ENCODE measurements around the gene TRIM40. TPM values are rescaled to one million over a fixed set of nuclear protein-coding genes. Genes with fewer than 3 reads are reported as not detected.
"Not testable (repeated sequence)": the region's sequence is repeated elsewhere in the genome, so short reads cannot be mapped to it uniquely, and the experiment has no call there.

Gene TRIM40
- polyA plus RNA-seq, 3 donors from 2014 or later: not detected

DNA sequence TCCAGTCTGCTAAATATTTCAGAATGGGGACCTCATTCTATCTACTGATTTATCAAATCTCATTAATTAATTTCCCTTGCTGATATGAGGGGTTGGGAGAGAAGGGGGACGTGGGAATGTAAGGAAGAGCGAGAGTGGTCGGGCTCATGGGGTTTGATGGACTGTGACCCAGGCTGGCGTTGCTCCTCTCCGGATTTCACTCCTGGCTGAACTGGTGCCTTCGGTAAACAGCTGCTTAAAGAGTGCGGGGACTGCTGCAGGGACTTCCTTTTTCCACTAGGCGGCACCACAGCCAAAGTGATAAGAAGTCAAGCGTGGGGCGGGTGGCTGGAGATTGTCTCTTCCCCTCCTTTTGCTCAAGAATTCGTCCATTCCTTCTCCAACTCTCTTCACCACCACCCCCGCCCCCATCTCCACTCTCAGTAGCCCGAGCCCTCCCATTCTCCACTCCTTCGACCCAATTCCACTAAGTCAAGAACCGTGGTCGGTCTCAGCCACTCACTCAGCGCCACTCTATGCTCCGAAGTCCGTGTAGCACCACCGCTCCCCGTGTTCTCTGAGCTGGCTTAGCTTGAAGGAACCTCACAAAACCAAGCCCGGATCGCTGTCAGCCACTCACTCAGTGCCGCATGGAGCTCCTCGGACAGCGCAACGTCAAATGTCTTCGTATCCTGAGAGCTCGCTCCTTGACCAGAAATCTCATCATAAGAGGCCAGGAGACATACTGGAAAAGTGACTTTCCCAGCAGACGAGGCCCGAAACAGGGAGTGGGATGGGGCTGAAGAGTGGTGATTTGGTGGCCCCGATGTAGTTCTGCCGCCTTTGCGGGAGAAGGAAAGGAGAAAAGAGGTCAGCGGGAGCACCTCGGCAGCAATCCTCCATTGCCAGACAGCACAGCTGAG, 32.7 kb upstream of the TRIM40 start:
- Mint-ChIP-seq H3K4me3 (peak overlapping the region; percentile 85 to 93 (median 87)), H3K36me3 (no peaks in the 10 kb centered on the region), H3K9me3 (no peaks in the 10 kb centered on the region), H3K27ac (peak overlapping the region; percentile 28 to 88 (median 74)), H3K4me1 (peaks cover 36 to 42% of the 10 kb centered on the region in 2 donors), H3K27me3 (ENCODE audit: low read depth in 3 of 3) (peaks cover 22 to 42% (median 33%) of the 10 kb centered on the region in 3 donors)
- DNase-seq: peak; percentile 73 to 81 (median 78)

DNA sequence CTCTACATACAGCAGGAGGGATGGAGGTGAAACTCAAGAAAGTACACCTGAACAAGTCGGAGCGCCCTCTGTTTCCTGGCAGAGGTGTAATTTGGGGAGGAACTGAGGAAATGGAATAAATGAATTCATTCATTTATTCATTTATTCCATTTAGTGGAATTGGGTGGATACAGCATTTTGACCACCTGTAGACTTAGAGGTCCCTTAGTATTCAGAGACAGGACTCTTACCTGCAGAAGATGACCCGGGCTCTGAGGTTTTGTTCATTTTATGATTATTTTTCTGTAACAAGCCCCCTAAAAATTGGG, 32.1 kb upstream of the TRIM40 start:
- peaks cover 16 to 41% (median 30%) of the 10 kb centered on the region in 3 donors for H3K27me3 Mint-ChIP-seq (ENCODE audit: low read depth in 3 of 3)
- no peaks in the 10 kb centered on the region for H3K9me3 Mint-ChIP-seq
- peak overlapping the region; percentile 85 to 93 (median 87) for H3K4me3 Mint-ChIP-seq
- H3K36me3 Mint-ChIP-seq: no peaks in the 10 kb centered on the region
- H3K4me1 Mint-ChIP-seq: peaks cover 36 to 42% of the 10 kb centered on the region in 2 donors
- peak overlapping the region in 1 of 6 donors; percentile 23 for H3K27ac Mint-ChIP-seq
- DNase-seq: no peak

DNA sequence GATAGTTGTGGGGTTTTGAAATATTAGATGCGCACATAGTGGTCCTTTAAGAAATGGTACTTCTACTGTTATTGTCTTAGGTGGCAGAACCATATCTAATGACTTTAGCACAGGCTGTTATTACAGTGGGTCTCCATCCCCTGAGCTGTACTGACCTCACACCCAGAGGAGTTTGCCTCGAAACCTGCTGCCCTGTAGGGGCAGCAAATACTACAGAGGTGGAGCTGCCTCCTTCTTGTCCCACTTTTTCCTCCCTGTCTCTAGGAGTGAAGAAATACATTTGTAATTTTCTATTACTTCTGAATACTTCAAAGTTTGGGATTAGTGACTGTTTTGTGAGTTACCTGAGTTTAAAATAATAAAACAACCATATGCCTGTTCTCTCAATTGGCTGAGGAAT, 31.3 kb upstream of the TRIM40 start:
- H3K27ac Mint-ChIP-seq: no peak overlapping the region
- peak overlapping the region in 1 of 5 donors; percentile 26 for H3K4me3 Mint-ChIP-seq
- H3K36me3 Mint-ChIP-seq: no peaks in the 10 kb centered on the region
- peaks cover 35 to 40% of the 10 kb centered on the region in 2 donors for H3K4me1 Mint-ChIP-seq
- DNase-seq: no peak
- peaks cover 10 to 38% (median 27%) of the 10 kb centered on the region in 3 donors for H3K27me3 Mint-ChIP-seq (ENCODE audit: low read depth in 3 of 3)
- no peaks in the 10 kb centered on the region for H3K9me3 Mint-ChIP-seq

DNA sequence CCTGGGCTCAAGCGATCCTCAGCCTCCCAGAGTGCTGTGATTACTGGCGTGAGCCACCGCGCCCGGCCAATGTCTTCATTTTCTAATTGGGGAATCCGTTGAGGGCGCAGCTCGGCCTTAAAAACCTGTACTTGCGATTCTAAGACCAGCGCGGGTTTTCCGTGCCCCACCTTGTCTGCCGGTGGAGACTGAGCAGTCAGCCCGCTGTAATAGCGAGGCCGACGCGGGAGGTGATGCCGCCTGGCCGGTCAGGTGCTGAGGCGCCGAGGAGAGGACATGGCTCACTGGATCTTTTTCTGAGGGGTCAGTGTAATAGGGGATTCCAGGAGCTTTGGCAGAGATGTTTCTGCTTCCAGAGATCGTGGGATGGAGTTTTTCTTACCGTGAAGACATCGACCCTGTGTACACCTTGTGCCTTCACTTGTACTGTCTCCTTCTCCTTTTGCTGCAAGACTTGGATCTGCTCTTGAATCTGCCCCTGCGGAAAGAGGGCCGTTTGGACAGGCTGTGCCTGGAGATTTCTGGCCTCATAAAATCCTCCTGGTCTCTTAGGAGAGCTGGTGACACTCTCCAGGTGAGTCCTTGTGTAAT, 24.6 kb upstream of the TRIM40 start:
- no peak for DNase-seq
- H3K27ac Mint-ChIP-seq: no peak overlapping the region
- H3K4me1 Mint-ChIP-seq: no peaks in the 10 kb centered on the region
- H3K4me3 Mint-ChIP-seq: no peak overlapping the region
- peaks cover 7 to 31% (median 22%) of the 10 kb centered on the region in 3 donors for H3K27me3 Mint-ChIP-seq (ENCODE audit: low read depth in 3 of 3)
- no peaks in the 10 kb centered on the region for H3K9me3 Mint-ChIP-seq
- no peaks in the 10 kb centered on the region for H3K36me3 Mint-ChIP-seq

DNA sequence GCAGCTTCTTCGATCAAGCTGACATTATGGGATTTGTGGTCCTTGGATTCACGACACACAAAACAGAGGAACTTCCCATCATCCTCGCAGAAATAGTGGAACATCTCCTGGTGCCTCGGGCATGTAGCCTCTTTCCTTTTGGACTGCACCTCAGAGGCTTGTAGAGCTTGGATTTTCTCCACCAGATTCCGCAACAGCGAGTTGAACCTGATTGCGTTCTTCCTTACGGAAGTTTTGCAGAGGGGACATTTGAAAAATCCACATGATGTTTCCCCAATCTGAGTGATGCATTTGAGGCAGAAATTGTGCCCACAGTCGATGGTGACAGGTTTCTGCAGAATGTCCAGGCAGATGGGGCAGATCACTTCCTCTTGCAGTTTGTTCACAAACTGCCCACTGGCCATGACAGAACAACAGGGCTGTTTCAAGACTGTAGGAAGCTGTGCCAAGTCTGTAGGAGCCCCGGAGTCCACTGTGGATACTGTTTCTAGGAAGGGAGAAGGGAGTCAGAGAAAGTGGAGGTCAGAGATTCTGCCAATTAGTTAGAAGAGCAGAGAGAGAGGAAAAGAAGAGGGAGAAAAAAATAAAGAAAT, 23.4 kb upstream of the TRIM40 start:
- DNase-seq: no peak
- H3K4me3 Mint-ChIP-seq: no peak overlapping the region
- H3K27ac Mint-ChIP-seq: no peak overlapping the region
- H3K27me3 Mint-ChIP-seq (ENCODE audit: low read depth in 3 of 3): peaks cover 9 to 30% (median 24%) of the 10 kb centered on the region in 3 donors
- no peaks in the 10 kb centered on the region for H3K36me3 Mint-ChIP-seq
- H3K9me3 Mint-ChIP-seq: no peaks in the 10 kb centered on the region
- H3K4me1 Mint-ChIP-seq: no peaks in the 10 kb centered on the region

DNA sequence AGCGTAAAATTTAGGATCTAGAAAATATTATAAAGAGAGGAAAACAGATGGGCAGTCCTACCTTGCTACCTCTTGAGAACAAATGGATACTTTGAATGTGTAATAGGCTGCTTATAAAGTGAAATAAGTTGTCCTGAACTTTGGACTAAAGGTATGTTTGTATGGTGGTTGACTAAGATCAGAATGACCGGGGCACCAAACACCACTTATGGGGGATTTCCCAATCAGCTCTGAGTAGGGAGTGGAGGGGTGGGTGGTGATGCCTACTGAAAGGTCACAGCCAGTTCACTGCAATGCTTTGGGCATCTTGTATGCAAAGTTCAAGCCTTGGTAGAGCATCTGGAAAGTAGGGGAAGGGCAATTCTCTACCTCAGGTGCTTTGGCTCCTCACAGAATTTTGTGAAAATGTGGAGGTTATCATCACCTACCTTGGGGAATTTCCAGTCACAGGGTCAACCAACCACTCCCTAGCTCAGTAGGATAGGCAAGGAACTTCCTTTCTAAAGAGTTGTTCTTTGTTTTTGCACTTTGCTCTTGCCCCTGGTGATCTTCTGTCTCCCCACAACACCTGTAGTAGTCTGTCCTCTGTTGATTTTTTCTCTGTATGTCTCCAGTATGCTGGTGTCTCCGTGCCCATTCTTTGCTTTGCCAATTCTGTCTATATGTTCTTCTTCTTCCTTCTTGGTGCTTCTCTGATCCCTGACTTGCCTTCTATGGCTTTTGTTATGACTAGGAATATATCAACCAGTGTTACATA, 22.8 kb upstream of the TRIM40 start, which contains the start of gene TRIM31:
Gene TRIM31, minus strand, starts transcription at position 88 of the 757 bp plus-strand sequence. CDS start 285 bp downstream, outside the sequence.
- DNase-seq: no peak
- Mint-ChIP-seq H3K4me3 (no peak within 1 kb of the TSS), H3K36me3 (no peaks in the 10 kb centered on the region), H3K27ac (no peak within 1 kb of the TSS), H3K9me3 (no peaks in the 10 kb centered on the region), H3K27me3 (ENCODE audit: low read depth in 3 of 3) (peaks cover 9 to 28% (median 20%) of the 10 kb centered on the region in 3 donors), H3K4me1 (no peaks in the 10 kb centered on the region)

DNA sequence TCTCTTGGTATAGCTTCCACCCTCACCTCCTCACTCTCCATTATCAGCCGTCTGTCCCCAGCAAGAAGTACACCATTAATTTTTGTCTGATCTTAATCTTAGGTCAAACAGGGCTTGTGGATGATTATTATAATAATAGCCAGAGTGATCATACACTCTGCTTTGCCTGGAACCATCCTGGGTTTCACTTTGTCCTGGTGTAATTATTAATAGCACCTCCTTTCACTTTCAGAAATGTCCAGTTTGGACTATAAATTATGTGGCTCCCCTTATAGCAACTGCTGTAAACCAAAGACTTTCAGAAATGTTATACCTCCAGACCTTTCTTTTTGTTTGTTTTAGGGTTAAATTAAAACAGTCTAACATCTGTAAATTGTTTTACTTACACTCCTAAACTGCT, 22.1 kb upstream of the TRIM40 start:
- no peaks in the 10 kb centered on the region for H3K9me3 Mint-ChIP-seq
- DNase-seq: no peak
- H3K4me1 Mint-ChIP-seq: no peaks in the 10 kb centered on the region
- H3K36me3 Mint-ChIP-seq: no peaks in the 10 kb centered on the region
- H3K4me3 Mint-ChIP-seq: no peak overlapping the region
- H3K27ac Mint-ChIP-seq: no peak overlapping the region
- H3K27me3 Mint-ChIP-seq (ENCODE audit: low read depth in 3 of 3): peaks cover 9 to 23% (median 18%) of the 10 kb centered on the region in 3 donors

DNA sequence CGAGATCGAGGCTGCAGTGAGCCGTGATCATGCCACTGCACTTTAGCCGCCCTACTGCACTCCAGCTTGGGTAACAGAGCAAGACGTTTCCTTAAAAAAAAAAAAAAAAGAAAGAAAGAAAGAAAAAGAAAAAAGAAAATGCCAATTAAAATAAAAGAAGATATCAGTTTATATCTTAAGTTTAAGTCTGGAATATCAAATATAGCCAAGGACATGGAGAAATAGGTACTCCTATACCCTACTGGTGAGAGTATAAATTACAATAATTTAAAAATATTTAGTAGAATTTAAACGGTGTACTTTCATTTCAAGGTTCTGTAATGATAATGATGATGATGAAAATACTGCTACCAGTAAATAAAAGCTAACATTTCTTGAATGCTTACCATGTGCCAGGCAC, 19.2 kb upstream of the TRIM40 start:
- H3K4me1 Mint-ChIP-seq: no peaks in the 10 kb centered on the region
- no peak for DNase-seq
- no peak overlapping the region for H3K27ac Mint-ChIP-seq
- peaks cover 9 to 14% (median 10%) of the 10 kb centered on the region in 3 donors for H3K27me3 Mint-ChIP-seq (ENCODE audit: low read depth in 3 of 3)
- no peak overlapping the region for H3K4me3 Mint-ChIP-seq
- H3K36me3 Mint-ChIP-seq: no peaks in the 10 kb centered on the region
- H3K9me3 Mint-ChIP-seq: no peaks in the 10 kb centered on the region

DNA sequence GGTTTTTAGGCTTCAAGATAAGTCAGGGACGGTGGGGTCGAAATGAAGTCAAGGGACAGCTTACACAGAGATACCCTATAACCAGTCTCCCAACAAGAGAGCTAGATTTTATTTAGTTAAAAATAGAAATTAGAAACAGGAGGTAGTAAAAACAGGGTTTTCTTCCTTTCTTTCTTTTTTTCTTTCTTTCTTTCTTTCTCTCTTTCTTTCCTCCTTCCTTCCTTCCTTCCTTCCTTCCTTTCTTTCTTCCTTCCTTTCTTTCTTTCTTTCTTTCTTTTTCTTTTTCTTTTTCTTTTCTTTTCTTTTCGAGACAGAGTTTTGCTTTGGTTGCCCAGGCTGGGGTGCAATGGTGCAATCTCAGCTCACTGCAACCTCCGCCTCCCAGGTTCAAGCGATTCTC, 17.2 kb upstream of the TRIM40 start:
- H3K9me3 Mint-ChIP-seq, H3K4me1 Mint-ChIP-seq, H3K36me3 Mint-ChIP-seq, H3K4me3 Mint-ChIP-seq, DNase-seq, H3K27ac Mint-ChIP-seq: not testable (repeated sequence)
- H3K27me3 Mint-ChIP-seq (ENCODE audit: low read depth in 3 of 3): peaks cover 6 to 24% (median 13%) of the 10 kb centered on the region in 3 donors

DNA sequence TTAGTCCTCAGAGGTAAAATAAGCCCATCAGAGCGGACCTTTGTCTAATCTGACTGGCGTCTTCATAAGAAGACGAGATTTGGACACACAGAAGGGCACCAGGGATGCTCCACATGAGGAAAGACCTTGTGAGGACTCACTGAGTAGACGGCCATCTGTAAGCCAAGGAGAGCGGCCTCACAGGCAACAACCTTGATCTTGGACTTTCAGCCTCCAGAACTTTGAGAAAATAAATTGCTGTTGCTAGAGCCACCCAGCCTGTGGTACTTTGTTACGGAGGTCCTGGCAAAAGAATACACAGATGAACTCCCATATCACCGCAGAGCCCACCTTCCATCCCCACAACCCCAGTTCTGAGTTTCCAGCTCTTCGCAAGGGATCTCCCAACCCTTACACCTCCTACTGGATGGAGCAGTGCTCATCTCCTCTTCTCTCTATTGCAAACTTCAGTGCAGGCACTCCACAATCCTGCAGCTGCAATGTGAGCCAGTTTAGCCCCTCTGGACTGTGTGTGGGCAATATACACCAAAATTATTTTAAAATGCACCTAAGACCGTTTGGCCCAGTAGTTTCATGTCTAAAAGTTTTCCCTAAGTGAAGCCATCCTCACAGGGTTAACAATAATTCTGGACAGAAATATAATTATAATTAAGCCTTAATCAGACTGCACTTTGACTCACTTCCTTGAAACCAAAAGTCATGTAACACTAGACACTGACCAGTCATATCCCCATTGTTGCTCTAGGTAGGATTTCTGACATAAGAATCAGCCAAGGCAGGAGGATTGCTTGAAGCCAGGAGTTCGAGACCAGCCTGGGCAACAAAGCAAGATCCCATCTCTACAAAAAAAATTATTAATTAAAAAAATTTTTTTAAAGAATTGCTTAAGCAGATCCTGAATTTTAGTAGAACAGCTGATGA, 14.2 kb upstream of the TRIM40 start:
- no peak for DNase-seq
- Mint-ChIP-seq H3K27ac (no peak overlapping the region), H3K4me1 (no peaks in the 10 kb centered on the region), H3K27me3 (ENCODE audit: low read depth in 3 of 3) (peaks cover 8 to 12% (median 10%) of the 10 kb centered on the region in 3 donors), H3K9me3 (no peaks in the 10 kb centered on the region), H3K36me3 (no peaks in the 10 kb centered on the region), H3K4me3 (no peak overlapping the region)

DNA sequence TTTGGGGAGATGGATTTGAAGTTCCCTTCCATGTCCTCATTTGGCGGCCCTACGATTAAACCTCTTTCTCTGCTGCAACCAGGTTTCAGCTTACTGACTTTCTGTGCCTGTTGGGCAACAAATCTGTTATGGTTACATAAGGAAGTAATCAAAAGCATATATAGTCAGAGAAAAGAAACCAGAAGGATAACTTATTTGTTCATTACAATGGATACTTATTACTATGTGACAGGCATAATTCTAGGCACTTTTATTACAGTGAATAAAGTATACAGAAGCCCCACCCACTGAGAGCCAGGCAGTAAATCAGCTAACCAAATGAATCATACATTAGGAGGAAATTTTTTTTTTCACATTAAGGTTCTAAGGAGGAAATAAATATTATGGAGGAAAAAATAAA, 13.4 kb upstream of the TRIM40 start:
- no peak for DNase-seq
- Mint-ChIP-seq H3K4me3 (no peak overlapping the region), H3K27me3 (ENCODE audit: low read depth in 3 of 3) (peaks cover 6 to 17% (median 14%) of the 10 kb centered on the region in 3 donors), H3K4me1 (no peaks in the 10 kb centered on the region), H3K27ac (no peak overlapping the region), H3K36me3 (no peaks in the 10 kb centered on the region), H3K9me3 (no peaks in the 10 kb centered on the region)

DNA sequence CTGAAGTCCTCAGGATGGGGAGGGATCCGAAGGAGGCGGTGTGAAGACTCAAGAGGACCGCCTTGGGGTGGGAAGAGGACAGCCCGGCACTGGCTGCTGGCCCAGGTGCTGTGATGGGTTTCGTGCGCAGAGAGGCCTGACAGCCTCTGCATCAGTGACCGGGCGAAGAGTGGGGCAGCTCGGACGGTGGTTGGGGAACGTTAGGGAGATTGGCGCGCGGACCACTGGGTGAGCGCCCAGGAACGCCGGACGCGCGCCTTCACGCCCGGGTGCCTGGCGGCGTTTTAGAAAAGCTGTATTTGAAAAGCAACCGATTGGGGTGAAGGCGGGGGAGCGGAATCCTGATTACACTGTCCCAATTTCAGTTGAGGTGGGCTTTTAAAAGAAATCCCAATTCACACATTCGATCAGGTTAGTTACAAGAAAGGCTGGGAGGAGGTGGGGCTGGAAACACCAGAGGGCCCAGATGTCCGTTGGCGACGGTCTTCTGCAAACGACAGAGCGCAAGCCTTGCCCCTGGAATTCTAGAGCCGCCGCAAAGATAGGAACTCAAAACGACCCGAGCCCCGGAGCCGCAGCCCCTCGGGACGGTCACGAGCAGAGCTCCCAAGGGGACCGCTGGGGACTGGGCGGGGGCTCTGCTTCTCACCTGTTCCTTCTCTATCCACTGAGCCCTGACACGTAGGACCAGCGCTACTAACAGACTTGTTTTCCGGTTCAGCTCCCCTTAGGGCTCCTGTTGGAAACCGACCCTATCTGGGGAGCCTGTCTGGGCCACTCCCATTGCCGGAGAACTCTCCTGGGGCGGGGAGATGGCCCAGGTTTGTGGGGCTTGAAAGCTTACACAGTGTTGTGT, 8.5 kb upstream of the TRIM40 start:
- DNase-seq: no peak
- peaks cover 10 to 31% (median 22%) of the 10 kb centered on the region in 3 donors for H3K27me3 Mint-ChIP-seq (ENCODE audit: low read depth in 3 of 3)
- H3K9me3 Mint-ChIP-seq: no peaks in the 10 kb centered on the region
- H3K27ac Mint-ChIP-seq: no peak overlapping the region
- H3K4me3 Mint-ChIP-seq: no peak overlapping the region
- H3K4me1 Mint-ChIP-seq: peaks cover 2 to 6% of the 10 kb centered on the region in 2 donors
- H3K36me3 Mint-ChIP-seq: peaks cover 0 to 4% (median 0%) of the 10 kb centered on the region in 3 donors

Measured in immature natural killer cell (primary cell).